Small intestine (tissue), 7 donors: ENCODE data around the gene PYROXD2. TPM values are rescaled to one million over a fixed set of nuclear protein-coding genes. Genes with fewer than 3 reads are reported as not detected.
A peak's percentile ranks its signal among the peaks of the same experiment; 100 is the strongest.

Source experiments
- DNase-seq, 2 donors: peaks; one replicate each; pipeline versions ENCODE4 v3.0.0 to v3.0.0-alpha.2; 2013
- FAIRE-seq: peaks from 2 replicates; lab custom pipeline; 2012; peaks lifted over from hg19 to GRCh38; lab: Jason Lieb, UNC
- H3K27ac ChIP-seq, 3 donors: one replicate each; pipeline ENCODE4 v1.5.1; 2013; ENCODE audit warnings: low read length in 2 of 3, mild to moderate bottlenecking in 2 of 3, control low read depth in 1 of 3, inconsistent platforms in 1 of 3, low read depth in 1 of 3, moderate library complexity in 1 of 3
- H3K27me3 ChIP-seq, 3 donors: one replicate each; pipeline ENCODE4 v1.6.1; 2013; ENCODE audit warnings: low read length in 3 of 3, inconsistent platforms in 1 of 3; ENCODE audit not compliant: control insufficient read depth in 3 of 3, insufficient read depth in 3 of 3
- H3K36me3 ChIP-seq, 3 donors: one replicate each; pipeline ENCODE4 v1.6.1; 2013; ENCODE audit warnings: low read length in 3 of 3, inconsistent platforms in 1 of 3, low read depth in 1 of 3, mild to moderate bottlenecking in 1 of 3, moderate library complexity in 1 of 3; ENCODE audit not compliant: control insufficient read depth in 3 of 3, insufficient read depth in 2 of 3
- H3K4me1 ChIP-seq, 3 donors: one replicate each; pipeline ENCODE4 v1.6.1; 2013; ENCODE audit warnings: low read length in 2 of 3, inconsistent platforms in 1 of 3, low read depth in 1 of 3, mild to moderate bottlenecking in 1 of 3, moderate library complexity in 1 of 3; ENCODE audit not compliant: control insufficient read depth in 3 of 3, insufficient read depth in 2 of 3
- H3K4me3 ChIP-seq, 3 donors: one replicate each; pipeline ENCODE4 v1.5.1; 2013; ENCODE audit warnings: low read length in 3 of 3, control low read depth in 1 of 3, inconsistent platforms in 1 of 3, low read depth in 1 of 3, mild to moderate bottlenecking in 1 of 3, moderate library complexity in 1 of 3
- H3K9me3 ChIP-seq, 2 donors: one replicate each; pipeline ENCODE4 v1.6.1; 2013; ENCODE audit warnings: low read depth in 1 of 2, low read length in 1 of 2; ENCODE audit not compliant: control insufficient read depth in 2 of 2, insufficient read depth in 1 of 2
- WGBS, 3 donors: extraction: QIAGEN DNeasy Blood & Tissue Kit; methylation state at CpG; one replicate each; pipeline ENCODE4 v1.1.7; 2013; 5-methylcytosine and 5-hydroxymethylcytosine counted together
- polyA plus RNA-seq, 4 donors: library from polyadenylated mRNA; stranded (reverse) in 3 of 4; unstranded in 1 of 4; fragments of 200-250 nt in 3 of 4; fragments of 120-200 nt in 1 of 4; gene quantifications; one replicate each; pipeline versions ENCODE4 v1.2.1 to v1.2.3, GENCODE V29; 2013
- donor health status: healthy with polysubstance abuse.
- donor health status: control.
- donor health status: control.
- donor health status: Bipolar disorder and iron deficiency.
- donor health status: healthy.

The PYROXD2 gene
- polyA plus RNA-seq, 4 donors = 2.7 to 12.2 (median 5.9) TPM

GRCh38 chr10:98414578-98414931, 427 bp downstream of the PYROXD2 start:
- H3K36me3 ChIP-seq = peaks cover 3 to 49% (median 7%) of the 10 kb centered on the region in 3 donors
- no peaks in the 10 kb centered on the region for H3K27me3 ChIP-seq
- peak overlapping the region; percentile 28 to 63 (median 32) for H3K4me3 ChIP-seq
- no peaks in the 10 kb centered on the region for H3K9me3 ChIP-seq
- WGBS, 3 donors = 37 to 52% (median 46%) methylated on average over 2 to 3 of the region's 3 CpGs
- peaks cover 0 to 23% (median 8%) of the 10 kb centered on the region in 3 donors for H3K4me1 ChIP-seq
- DNase-seq = peak in 1 of 2 donors; percentile 5
- FAIRE-seq = no peak
- H3K27ac ChIP-seq = peak overlapping the region in 2 of 3 donors; percentile 69 to 79

GRCh38 chr10:98411768-98412167, 3.2 kb downstream of the PYROXD2 start:
- DNase-seq (no peak), FAIRE-seq (no peak)
- Histone ChIP-seq H3K4me3 (no peak overlapping the region), H3K36me3 (peaks cover 0 to 24% (median 0%) of the 10 kb centered on the region in 3 donors), H3K27ac (no peak overlapping the region), H3K27me3 (no peaks in the 10 kb centered on the region), H3K4me1 (peaks cover 0 to 23% (median 8%) of the 10 kb centered on the region in 3 donors), H3K9me3 (no peaks in the 10 kb centered on the region)
- 71 to 88% (median 85%) methylated on average over 1 of the region's 1 CpG for WGBS, 3 donors

GRCh38 chr10:98411166-98411565, 3.8 kb downstream of the PYROXD2 start:
- no peaks in the 10 kb centered on the region for H3K9me3 ChIP-seq
- no peak overlapping the region for H3K27ac ChIP-seq
- H3K4me1 ChIP-seq = peaks cover 0 to 23% (median 8%) of the 10 kb centered on the region in 3 donors
- FAIRE-seq (no peak), DNase-seq (no peak)
- no peaks in the 10 kb centered on the region for H3K27me3 ChIP-seq
- H3K4me3 ChIP-seq = no peak overlapping the region
- peaks cover 0 to 19% (median 0%) of the 10 kb centered on the region in 3 donors for H3K36me3 ChIP-seq
- 87 to 92% (median 88%) methylated on average over 11 of the region's 11 CpGs for WGBS, 3 donors

- 86 to 91% (median 88%) methylated on average over 8 to 10 of the region's 10 CpGs for WGBS, 3 donors
- peaks cover 0 to 22% (median 8%) of the 10 kb centered on the region in 3 donors for H3K4me1 ChIP-seq
Measured at GRCh38 chr10:98410759-98411158, 4.2 kb downstream of the PYROXD2 start.

GRCh38 chr10:98410135-98410743, 4.7 kb downstream of the PYROXD2 start:
- Histone ChIP-seq H3K4me1 (peaks cover 0 to 18% (median 8%) of the 10 kb centered on the region in 3 donors), H3K36me3 (peaks cover 0 to 12% (median 0%) of the 10 kb centered on the region in 3 donors), H3K27me3 (no peaks in the 10 kb centered on the region), H3K27ac (no peak overlapping the region), H3K9me3 (no peaks in the 10 kb centered on the region), H3K4me3 (no peak overlapping the region)
- FAIRE-seq = no peak
- 91 to 98% (median 96%) methylated on average over 4 of the region's 4 CpGs for WGBS, 3 donors
- DNase-seq = no peak

More at GRCh38 chr10:98410759-98411158, 4.2 kb downstream of the PYROXD2 start:
- Histone ChIP-seq H3K36me3 (peaks cover 0 to 17% (median 0%) of the 10 kb centered on the region in 3 donors), H3K27ac (no peak overlapping the region), H3K4me3 (no peak overlapping the region), H3K27me3 (no peaks in the 10 kb centered on the region), H3K9me3 (no peaks in the 10 kb centered on the region)
- no peak for DNase-seq
- FAIRE-seq = no peak

GRCh38 chr10:98408799-98409198, 6.2 kb downstream of the PYROXD2 start:
- FAIRE-seq (no peak), DNase-seq (no peak)
- Histone ChIP-seq H3K4me1 (peaks cover 0 to 16% (median 0%) of the 10 kb centered on the region in 3 donors), H3K4me3 (no peak overlapping the region), H3K27ac (no peak overlapping the region), H3K27me3 (no peaks in the 10 kb centered on the region), H3K36me3 (peaks cover 0 to 8% (median 0%) of the 10 kb centered on the region in 3 donors), H3K9me3 (no peaks in the 10 kb centered on the region)
- 82 to 85% (median 83%) methylated on average over 4 of the region's 4 CpGs for WGBS, 3 donors

GRCh38 chr10:98407744-98408241, 7.2 kb downstream of the PYROXD2 start:
- H3K9me3 ChIP-seq = no peaks in the 10 kb centered on the region
- peaks cover 0 to 14% (median 0%) of the 10 kb centered on the region in 3 donors for H3K36me3 ChIP-seq
- WGBS, 3 donors = 92 to 98% (median 94%) methylated on average over 14 to 18 of the region's 18 CpGs
- FAIRE-seq = no peak
- no peak for DNase-seq
- H3K4me1 ChIP-seq = peaks cover 0 to 16% (median 0%) of the 10 kb centered on the region in 3 donors
- no peaks in the 10 kb centered on the region for H3K27me3 ChIP-seq
- no peak overlapping the region for H3K27ac ChIP-seq
- H3K4me3 ChIP-seq = no peak overlapping the region

- WGBS, 3 donors = 68 to 83% (median 77%) methylated on average over 23 of the region's 23 CpGs
- FAIRE-seq (no peak), DNase-seq (no peak)
- Histone ChIP-seq H3K27ac (no peak overlapping the region), H3K4me3 (no peak overlapping the region), H3K4me1 (peaks cover 0 to 13% (median 0%) of the 10 kb centered on the region in 3 donors), H3K27me3 (no peaks in the 10 kb centered on the region), H3K36me3 (peaks cover 0 to 12% (median 0%) of the 10 kb centered on the region in 3 donors), H3K9me3 (no peaks in the 10 kb centered on the region)
Measured at GRCh38 chr10:98407017-98407743, 7.8 kb downstream of the PYROXD2 start.
